Stimulated activated CD8-positive, alpha-beta memory T cell treated with anti-CD3 and anti-CD28 coated beads, Interleukin-7, amount 100 ng/mL, for 24 hours (primary cell): ENCODE results near the gene TRPV3.
"Not testable (repeated sequence)": the region's sequence is repeated elsewhere in the genome, so short reads cannot be mapped to it uniquely, and the experiment has no call there.

Source experiments
- DNase-seq: peaks from one replicate; pipeline ENCODE4 v3.0.0-alpha.2; 2020; ENCODE audit warnings: low read depth

The TRPV3 gene

DNA sequence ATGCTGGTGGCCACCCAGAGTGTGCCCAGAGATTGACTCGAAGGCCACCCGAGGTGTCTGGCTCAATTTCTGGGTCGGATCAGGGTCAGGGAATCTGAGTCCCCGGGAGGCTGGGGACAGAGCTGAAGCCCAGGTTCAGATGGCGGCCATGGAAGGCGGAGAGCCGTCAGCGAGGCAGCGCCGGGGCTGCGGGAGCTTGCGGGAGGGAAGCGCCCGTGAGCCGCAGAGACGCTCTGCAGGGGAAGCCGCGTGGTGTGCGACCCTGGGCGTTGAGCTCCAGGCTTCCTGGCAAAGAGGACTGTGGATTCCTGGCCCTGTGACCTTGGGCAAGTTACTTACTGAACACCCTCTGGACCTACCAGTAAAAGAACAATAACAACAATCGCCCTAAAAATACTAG, 85.5 kb downstream of the TRPV3 start:
- no peak for DNase-seq

- DNase-seq, result no peak
Observed at GRCh38 chr17:3471599-3471998, 86.0 kb downstream of the TRPV3 start, which contains the start of gene SPATA22. Gene SPATA22, minus strand, starts transcription at chr17:3471819. Its CDS starts 2,494 bp downstream, at chr17:3469325.

- no peak for DNase-seq
Observed at GRCh38 chr17:3469529-3469928, 88.1 kb downstream of the TRPV3 start.

DNA sequence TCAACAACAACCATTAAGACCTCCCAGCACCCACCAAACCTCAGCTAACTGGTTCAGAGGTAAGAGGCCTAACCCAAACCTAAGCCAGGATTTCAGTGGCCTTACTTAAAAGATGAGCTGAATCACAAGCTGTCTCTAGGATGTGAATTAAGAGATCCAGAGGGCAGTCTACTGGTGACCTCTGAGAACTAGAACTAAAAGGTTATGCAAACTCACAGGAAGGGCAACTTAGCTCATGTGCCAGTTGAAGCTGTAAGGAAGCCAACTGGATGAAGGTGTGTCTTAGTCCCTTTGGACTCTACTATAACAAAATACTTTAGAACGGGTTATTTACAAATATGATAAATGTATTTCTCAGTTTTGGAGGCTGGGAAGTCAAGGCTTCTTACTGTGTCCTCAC, 91.3 kb downstream of the TRPV3 start:
- DNase-seq, result not testable (repeated sequence)
